ENCODE data around the gene LAMC3.

Gene LAMC3

DNA sequence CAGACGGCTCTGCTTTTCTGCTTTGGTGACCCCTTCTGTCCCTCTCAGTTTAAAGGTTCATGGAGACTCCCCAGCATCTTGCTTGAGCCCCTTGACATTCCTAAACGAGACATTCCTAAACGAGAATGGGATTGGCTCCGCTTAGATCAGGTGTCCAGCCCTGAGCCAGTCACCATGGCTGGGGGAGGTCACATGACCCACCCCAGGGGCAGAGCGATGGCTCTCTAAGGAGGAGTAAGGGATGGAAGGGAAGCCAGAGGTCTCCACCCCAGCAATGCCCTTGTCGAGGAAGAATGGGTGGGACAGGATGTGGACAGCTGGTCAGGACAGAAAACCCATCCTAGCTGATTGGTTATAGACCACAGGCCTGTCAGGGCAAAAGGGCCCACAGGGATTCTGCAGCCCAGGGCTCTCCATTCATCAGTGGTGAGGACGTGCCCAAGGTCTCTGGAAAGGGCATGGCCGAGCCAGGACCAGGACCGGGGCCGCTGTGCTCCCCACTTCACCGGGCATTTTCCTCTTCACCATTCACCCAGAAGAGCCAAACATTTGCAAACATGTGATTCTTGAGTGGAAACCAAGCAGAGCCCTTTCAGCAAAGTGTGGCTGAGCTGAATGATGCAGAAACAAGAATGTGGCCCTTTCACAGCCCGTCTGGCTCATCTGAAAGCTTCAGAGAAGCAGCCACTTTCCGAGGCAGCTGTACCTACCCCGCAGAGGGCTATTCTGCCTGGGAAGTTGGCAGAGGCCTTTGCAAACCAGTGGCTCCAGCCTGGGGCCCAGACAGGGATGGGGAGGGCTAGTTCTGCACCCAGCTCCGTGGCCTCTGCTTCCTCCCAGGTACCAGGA lies 67.6 kb downstream of the LAMC3 start:
- no peak for DNase-seq (ENCODE audit: low spot score)

DNA sequence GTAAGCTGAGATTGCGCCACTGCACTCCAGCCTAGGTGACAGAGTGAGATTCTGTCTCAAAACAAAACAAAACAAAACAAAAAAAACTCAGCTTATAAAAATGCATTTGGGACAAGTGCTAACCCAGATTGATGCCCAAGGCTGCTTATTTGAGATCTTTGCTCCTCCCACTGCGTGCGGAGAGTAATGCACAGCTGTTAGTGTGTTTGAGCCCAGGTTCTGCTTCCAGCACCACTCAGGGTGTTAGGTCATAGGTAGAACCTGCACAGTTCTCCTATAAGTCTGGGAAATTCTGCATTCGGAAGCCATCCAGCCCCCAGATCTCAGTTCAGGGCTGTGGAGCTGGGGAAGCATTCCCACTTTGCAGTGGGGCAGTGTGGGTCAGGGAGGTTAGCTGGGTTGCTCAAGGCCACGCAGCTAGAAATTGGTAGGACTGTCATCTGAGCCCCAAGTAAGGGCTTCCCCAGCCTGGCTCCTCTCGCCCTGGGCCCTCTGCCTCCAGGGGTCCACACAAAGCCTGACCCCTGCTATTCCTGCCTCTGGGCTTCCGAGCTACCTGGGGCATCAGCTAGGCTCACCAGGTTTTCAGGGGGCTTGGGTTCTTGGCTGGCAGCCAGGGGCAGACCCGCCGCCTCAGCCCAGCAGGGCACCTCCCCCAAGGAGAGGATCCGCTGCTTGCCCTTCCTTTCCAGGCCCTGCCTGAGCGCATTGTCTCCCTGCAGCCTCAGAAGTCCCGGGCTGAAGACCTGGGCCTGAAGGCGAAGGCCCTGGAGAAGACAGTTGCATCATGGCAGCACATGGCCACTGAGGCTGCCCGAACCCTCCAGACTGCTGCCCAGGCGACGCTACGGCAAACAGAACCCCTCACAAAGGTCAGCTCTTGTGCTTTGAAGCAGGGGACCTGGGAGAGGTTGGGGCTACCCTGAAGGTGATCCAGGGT lies 69.7 kb downstream of the LAMC3 start:
- no peak for DNase-seq (ENCODE audit: low spot score)

DNA sequence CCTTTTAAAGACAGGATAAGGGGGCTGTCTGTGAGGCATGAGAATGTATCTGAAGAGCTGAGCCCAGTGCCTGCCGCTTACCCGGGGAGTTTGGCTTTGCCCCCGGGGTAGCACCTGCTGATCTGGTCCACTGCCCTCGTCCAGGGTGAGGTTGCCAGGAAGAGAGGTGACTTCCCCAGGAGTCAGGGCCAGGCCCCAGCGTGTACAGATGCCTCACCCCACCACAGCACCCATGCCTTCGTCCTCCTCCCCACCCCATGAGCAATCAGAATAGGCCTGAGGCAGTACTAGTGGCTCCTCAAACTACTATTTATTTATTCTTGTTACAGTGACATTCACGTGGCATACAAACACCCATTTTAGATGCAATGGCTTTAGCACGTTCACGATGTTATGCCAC lies 71.6 kb downstream of the LAMC3 start:
- no peak for DNase-seq (ENCODE audit: low spot score)

DNA sequence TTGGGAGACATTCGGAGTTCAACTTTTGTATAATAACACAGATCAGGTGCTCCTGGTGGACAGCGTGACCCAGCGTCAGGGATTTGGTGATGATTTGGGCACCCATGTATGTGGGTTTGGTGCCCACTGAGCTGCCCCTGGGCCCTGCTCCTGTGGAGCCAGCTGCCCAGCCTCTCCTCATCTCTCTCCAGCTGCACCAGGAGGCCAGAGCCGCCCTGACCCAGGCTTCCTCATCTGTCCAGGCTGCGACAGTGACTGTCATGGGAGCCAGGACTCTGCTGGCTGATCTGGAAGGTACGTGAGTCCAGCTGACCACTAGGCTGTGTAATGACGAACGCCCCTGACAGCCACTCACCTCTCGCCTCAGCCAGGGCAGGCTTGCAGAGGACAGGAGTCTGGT lies 72.9 kb downstream of the LAMC3 start:
- DNase-seq (ENCODE audit: low spot score), result no peak

DNA sequence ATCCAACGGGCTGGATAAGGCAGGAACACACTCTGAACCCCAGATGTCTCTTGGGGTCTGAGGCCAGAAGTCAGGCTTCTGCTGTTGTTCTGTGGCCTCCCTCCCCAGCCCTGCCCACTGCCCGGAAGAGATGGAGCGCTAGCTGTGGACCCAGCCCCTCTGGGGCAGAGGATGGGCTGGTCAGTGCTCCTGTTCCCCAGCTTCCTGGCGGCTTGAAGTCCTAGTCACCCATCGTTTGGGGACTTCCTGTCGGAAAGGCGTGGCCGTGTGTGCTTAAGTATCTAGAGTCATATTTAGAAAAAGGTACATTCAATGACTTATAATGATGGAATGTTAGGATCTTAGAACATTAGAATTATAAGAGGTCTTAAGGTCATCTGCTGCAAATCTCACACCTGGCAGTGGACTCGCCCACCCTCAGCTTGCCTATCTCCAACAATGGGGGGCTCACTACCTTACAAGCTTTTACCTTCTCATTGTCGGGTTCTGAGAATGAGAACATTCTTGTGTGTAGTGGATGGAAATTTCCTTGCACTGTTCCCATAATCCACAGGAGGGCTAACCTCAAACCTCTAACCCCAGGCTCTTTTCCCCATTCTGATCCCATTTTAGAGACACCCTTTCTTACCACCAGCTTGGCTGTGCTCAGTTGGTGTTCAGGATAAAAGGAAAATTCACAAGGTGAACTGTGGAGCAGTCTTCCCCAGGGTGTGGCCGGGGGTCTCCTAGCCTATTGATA lies 74.0 kb downstream of the LAMC3 start:
- no peak for DNase-seq (ENCODE audit: low spot score)

GRCh38 chr9:131084661-131085369 lies 75.8 kb downstream of the LAMC3 start:
- no peak for DNase-seq (ENCODE audit: low spot score)

- no peak for DNase-seq (ENCODE audit: low spot score)
Measured at GRCh38 chr9:131085370-131086122, 76.6 kb downstream of the LAMC3 start.

DNA sequence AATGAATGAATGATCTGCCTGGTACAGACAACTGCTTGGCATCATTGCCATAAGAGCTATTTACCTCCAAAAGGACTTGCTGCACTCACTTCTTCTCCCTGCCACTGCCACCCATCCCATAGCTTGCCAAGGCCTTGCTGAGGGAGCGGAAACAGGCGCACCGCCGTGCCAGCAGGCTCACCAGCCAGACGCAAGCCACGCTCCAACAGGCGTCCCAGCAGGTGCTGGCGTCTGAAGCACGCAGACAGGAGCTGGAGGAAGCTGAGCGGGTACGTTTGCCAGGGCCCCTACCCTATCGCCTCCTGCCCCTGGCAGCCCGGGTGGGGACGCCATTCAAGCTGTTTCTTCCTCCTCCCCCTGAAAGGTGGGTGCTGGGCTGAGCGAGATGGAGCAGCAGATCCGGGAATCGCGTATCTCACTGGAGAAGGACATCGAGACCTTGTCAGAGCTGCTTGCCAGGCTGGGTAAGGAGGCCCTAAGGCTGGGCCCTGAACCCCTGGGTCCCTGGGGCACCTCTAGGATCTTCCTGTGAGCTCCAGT lies 78.5 kb downstream of the LAMC3 start:
- DNase-seq (ENCODE audit: low spot score), result no peak

GRCh38 chr9:131090025-131090787 lies 81.2 kb downstream of the LAMC3 start:
- no peak for DNase-seq (ENCODE audit: low spot score)

GRCh38 chr9:131091352-131091992 lies 82.5 kb downstream of the LAMC3 start:
- DNase-seq (ENCODE audit: low spot score), result no peak

- DNase-seq (ENCODE audit: low spot score), result no peak
Measured at GRCh38 chr9:131092030-131092429, 83.1 kb downstream of the LAMC3 start.

DNA sequence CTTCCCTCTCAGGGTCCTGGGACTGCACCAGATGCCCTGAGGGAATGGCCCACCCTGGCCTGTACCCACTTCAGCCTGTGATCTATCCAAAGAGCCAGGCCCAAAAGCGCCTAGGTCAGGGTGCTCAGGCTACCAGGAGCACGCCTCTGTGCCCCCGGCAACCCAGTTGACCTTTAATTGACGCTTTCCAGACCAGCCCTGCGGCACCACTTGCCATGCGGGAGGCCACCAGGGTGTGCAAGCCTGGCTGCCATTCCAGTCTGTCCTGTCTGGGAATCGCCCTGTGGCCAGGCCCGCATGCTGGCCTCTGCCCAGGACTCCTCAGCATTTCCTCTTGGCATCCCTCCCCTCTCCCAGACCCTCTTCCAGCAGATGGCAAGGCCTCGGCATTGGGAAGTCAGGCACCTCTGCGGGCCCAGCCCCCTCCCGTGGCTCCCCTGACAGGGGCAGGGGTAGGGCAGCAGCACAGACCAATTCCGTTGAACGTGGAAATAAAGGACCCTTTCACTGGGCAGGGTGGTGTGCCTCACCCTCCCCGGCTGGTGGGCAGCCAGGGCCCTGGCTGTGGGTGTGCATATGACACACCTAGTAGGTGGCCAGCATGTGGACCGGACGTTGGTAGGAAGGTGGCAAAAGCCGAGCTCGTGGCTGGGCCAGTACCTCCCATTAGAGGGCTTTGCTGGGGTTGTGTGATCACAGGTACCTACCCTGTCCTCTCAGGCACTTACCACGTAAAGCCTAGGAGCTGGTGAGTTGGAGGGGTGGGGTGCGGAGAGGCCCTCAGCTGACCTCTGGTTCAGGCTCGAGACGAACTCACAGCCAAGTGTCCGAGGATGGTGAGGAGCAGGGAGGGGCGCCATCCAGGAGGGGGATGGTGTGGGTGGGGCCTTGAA lies 83.8 kb downstream of the LAMC3 start:
- no peak for DNase-seq (ENCODE audit: low spot score)

- DNase-seq (ENCODE audit: low spot score), result no peak
Measured at GRCh38 chr9:131094015-131094414, 85.0 kb downstream of the LAMC3 start.

DNA sequence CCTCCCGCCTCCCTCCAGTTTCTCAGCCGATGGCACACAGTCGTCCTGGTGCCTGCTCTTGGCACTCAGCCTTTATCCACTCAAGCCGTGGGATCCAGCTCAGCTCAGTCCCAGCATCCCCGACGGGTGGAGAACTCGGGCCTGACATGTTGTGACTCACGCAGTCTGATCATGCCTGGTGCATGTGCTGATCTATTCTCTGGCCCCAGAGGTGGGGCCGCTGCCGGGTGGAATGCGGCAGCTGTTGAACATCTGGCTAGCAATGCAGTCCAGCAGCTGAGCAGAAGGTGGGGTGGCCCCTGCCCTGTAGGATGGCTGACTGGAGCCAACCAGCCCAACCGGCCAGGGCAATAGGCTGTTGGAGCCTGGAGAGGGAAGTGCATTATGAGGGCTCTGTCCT lies 85.6 kb downstream of the LAMC3 start:
- DNase-seq (ENCODE audit: low spot score), result no peak

- no peak for DNase-seq (ENCODE audit: low spot score)
Measured at GRCh38 chr9:131095666-131096268, 86.8 kb downstream of the LAMC3 start.

- no peak for DNase-seq (ENCODE audit: low spot score)
Measured at GRCh38 chr9:131096269-131097125, 87.5 kb downstream of the LAMC3 start, which contains the start of gene AIF1L. Gene AIF1L, plus strand, starts transcription at chr9:131096531. Its CDS starts 99 bp downstream, at chr9:131096630.

Measured in CD4-positive, alpha-beta T cell treated with Interleukin-6 at 100 ng/mL for 8 hours (primary cell).